ENCODE results near the gene PDE11A.
"Not testable (repeated sequence)": the region's sequence is repeated elsewhere in the genome, so short reads cannot be mapped to it uniquely, and the experiment has no call there.

The PDE11A gene

GRCh38 chr2:178072383-178073301, at the start of gene PDE11A:
Gene PDE11A, minus strand, starts transcription at chr2:178072777. Its CDS starts 340 bp downstream, at chr2:178072437.
- DNase-seq, result no peak

DNA sequence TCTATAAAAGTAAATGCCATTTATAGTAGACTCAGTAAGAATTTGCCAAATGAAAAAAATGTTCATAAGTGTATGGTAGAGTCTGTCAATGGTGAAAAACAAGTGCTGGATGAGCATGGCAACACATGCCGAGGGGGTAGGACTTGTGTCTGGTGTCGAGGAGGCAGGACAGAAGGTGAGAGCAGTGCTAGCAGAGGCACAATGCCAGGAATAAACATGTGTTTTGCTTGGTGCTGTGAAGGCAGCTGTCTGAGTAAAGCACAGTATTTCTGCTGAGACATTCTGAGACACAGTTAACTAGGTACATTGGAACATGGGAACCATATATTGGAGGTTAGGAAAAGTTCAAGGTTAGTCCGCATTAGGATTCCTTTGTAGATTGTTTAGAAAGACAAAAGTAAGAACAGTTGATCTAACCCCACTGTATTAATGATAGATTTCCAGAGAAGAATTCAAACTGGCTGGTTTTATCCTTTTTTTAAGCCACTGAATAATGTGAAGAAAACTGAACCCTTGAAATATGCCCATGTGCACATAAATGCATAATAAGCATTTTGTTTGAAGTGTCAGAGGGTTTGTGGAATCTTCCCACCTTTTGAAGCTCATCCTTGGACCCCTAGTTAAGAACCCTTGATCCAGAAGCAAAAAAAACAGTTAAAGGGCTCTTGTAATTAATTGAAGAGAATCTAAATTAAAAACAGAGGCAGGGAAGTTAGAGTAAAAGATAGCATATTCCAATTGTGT, 46.8 kb upstream of the PDE11A start:
- DNase-seq, result no peak

- DNase-seq, result no peak
Measured at GRCh38 chr2:178117725-178118124, 45.1 kb upstream of the PDE11A start.

DNA sequence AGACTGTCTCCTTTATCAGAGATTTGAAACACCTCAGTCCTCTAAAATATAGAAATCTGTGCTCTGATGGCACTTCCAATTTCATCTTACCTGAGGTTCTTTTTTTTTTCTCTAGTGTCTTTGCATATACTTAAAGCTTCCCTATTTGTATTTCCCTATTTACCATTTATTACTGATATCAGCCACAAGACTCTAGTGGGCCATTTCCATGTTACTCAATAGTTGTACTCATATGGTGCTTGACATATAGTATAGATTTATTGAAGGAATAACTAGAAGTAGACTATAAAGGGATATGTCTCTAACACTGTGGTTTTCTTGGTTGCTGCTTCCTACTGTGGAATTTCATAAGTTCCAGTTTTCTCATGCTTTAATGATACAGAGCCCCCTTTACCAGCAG, 42.7 kb upstream of the PDE11A start:
- no peak for DNase-seq

DNA sequence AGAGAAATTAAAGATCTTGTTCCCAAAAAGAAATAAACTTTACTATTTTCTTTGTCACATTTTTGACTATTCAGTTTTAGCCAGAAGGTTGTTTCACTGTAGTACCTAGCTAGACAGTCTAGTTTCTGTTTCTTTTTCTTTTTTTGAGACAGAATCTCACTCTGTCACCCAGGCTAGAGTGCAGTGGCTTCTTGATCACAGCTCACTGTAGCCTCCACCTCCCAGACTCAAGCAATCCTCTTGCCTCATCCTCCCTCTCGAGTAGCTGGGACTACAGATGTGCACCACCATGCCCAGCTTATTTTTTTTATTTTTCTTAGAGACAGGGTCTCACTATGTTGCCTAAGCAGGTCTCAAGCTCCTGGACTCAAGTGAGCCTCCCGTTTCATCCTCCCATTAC, 41.9 kb upstream of the PDE11A start:
- no peak for DNase-seq

DNA sequence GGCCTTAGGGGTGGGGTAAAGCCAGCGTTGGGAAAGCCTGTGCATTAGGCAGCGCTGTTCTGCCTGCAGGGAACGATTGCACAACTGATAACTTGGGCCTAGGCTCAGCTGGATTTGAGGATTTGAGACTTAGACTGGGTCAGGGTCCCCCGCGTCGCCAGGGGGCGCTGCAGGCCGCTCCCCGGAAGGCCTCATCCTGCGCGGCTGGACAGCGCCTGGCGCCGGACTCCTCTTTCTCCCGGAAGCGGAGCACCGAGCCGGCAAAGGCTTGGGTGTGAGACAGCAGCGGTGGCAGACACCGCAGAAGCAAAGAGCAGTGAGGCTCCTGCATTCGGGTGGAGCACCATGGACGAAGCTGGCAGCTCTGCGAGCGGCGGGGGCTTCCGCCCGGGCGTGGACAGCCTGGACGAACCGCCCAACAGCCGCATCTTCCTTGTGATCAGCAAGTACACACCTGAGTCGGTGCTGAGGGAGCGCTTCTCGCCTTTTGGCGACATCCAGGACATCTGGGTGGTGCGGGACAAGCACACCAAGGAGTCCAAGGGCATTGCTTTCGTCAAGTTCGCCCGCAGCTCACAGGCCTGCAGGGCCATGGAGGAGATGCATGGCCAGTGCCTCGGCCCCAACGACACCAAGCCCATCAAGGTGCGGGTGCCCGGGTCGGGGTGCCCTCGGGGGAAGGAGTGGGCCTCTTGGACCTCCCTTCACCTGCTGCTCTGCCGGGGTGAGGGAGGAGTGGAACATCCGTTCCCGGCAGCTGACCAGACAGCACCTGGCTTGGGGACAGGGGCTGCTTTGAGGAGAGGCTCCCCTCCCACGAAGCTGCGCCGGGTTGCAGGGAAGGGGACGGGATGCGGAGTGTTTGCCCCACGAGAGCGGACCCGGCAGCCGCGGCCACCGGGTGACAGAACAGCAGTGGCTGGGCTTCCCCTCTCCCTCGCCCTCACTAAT, 39.9 kb upstream of the PDE11A start, which contains the start of gene RBM45:
TSS of gene RBM45 (plus strand) at position 236 of the 951 bp plus-strand sequence. CDS start at position 346, 110 bp downstream.
- DNase-seq, result peak; percentile 71

DNA sequence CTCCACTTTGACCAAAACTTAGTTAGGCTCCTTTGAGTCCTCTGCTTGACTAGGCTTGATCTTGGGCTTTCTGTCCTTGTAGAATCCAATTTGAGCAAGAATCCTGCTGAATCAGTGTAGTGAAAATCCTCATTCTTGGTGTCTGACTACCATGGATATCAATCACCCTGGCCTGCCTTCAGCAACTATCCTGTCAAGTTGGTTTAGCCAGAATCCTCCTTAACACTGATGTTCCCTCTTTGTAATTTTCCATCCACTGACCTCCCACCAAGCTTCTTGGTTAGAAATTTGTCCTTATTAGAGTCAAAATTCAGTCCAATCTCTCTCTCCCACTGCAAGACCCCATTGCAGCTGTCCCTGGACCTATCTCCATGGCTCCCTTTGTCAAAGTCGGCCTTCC, 39.2 kb upstream of the PDE11A start:
- no peak for DNase-seq

- DNase-seq, result no peak
Measured at GRCh38 chr2:178110681-178111080, 38.1 kb upstream of the PDE11A start.

- peak in 1 of 2 donors; percentile 18 for DNase-seq
Measured at GRCh38 chr2:178109813-178110212, 37.2 kb upstream of the PDE11A start.

DNA sequence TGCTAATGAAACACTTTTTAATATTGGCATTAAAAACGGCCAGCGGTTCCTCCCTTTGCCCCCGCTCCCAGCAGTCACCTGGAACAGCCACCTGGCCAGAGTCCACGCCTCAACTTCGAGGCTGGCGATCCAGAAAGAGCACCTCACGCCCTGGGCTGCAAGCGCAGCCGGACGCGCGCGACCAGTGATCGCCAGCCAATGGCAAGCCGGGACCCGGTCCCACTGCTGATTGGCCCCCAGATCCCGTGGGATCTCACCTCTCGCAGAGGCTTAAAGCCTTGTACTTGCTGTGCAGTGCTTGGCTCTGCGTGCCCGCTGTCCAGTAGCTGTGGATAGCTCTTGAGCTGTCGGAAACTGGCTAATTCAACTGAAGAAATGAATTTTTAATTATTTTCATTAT, 35.6 kb upstream of the PDE11A start:
- no peak for DNase-seq

DNA sequence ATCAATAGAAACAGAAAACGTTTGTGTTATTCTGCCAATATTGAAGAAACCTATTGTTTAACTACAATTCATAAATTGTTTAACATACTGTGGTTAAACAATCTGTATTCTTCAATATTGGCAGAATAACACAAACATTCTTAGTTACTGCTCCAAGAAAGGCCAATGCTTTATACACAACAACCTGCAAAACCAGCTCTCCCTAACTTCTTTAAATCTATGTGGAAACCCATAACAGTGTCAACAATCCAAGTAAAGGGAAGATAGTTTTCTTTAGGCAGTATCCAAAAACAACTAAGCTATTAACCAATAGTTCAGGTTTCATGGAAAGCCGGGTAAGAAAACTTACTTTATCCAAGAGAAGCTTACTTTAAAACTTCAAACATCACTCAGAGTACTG, 33.5 kb upstream of the PDE11A start:
- DNase-seq, result no peak

GRCh38 chr2:178105566-178105965, 33.0 kb upstream of the PDE11A start:
- no peak for DNase-seq

GRCh38 chr2:178101321-178102079, 28.9 kb upstream of the PDE11A start:
- DNase-seq, result no peak

DNA sequence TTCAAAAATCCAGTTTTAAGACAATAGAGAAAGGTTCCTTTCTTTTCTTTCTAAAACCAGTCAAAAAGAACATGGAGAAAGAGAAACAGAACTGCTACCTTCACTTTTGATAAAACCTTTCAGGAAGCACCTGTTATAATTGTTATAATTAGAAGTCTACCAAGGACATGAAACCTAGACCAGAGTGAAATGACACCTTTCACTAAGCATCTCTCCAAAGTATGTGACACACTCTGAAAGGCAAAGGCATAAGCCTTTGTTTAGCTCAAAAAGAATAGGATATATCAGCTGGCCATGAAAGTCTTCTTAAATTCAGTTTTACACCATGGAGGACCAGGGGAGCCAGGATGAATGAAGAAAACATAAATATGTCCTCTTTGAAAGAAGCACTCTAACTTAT, 20.9 kb upstream of the PDE11A start:
- DNase-seq, result no peak

DNA sequence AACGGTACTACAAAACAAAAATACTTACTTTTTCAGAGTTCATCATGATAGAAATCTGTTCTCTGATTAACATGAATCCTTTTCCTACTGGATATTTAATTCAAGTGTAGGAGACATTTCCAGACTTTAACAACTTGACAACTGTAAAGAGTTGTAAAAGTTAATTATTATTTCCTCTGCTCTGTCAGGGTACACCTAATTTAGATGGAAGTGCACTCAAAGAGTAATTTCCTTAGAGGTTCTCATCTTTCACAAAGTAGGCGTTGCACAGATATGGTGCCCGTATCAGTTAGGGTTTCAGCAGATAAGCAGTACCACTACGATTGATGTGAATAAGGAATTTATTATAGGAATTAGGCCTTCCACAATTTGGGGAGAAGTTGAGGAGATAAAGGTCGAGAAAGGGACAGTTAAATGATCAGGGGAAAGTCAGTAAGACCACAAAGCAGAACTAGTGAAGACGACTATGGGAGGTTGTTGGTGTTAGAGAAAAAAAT, 16.2 kb upstream of the PDE11A start:
- DNase-seq, result no peak

DNA sequence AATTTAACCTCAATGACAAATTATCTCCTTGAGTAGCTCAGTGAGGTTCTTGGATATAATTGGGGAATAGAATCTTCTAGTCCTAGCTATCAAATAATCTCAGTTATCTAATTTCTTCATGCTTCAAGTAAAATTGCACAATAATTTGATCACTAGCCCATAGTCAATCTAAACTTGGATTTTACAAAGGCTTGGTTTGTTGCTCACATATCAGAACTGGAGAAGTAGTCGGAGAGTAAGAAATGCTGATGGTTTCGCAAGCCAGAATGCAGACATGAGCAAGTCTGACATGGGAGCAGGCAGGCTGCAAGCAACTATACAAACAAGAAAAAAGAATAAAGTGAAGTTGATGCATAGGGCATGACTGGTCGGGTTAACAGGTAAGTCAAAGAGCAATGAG, 11.7 kb upstream of the PDE11A start:
- DNase-seq, result no peak

- no peak for DNase-seq
Measured at GRCh38 chr2:178082408-178083045, 9.9 kb upstream of the PDE11A start.

- not testable (repeated sequence) for DNase-seq
Measured at GRCh38 chr2:178079279-178079678, 6.7 kb upstream of the PDE11A start.

GRCh38 chr2:178076130-178076529, 3.6 kb upstream of the PDE11A start:
- no peak for DNase-seq

DNA sequence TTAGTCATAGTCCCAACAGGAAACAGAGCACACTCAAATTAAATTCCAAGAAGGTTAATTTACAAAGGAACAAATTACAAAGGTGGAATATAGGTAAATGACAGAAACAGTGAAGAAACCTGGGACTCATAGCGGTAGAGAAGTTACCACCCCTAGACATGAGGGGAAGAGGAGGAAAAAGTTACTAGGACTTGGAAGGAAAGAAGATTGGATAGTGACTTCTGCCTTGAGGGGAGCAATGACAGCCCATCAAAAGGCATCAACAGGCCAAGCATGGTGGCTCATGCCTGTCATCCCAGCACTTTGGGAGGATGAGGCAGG, 2.4 kb upstream of the PDE11A start:
- DNase-seq, result no peak
